Measurements from ENCODE around the gene PSMG2. TPM values are rescaled to one million over a fixed set of nuclear protein-coding genes. Genes with fewer than 3 reads are reported as not detected.

Gene PSMG2
- total and polyA plus RNA-seq, 9 of the 15 experiments (the other 6 are each of a cell fraction or from before 2014, with no cell fraction given), result 59.9 to 271 (median 111) TPM

GRCh38 chr18:12751503-12751884 lies 48.7 kb downstream of the PSMG2 start:
- POLR2A ChIA-PET, result interaction anchor here (1.3 kb wide), 1 partner anchor 15 kb away, joined by 5 read pairs; no protein-coding TSS in a partner anchor
- no peak overlapping the region for H3K27ac ChIP-seq (ENCODE audit: extremely low read depth, low read depth, low read length)
- no peaks in the 10 kb centered on the region for H3K36me3 ChIP-seq (ENCODE audit: control insufficient read depth, insufficient read depth, low read length)
- no peaks in the 10 kb centered on the region for H3K79me2 ChIP-seq (ENCODE audit: control insufficient read depth, insufficient read depth, low read length)
- H3K4me3 ChIP-seq, result no peak overlapping the region
- H2AFZ ChIP-seq (ENCODE audit: low read depth, low read length), result no peak overlapping the region
- no peaks in the 10 kb centered on the region for H4K20me1 ChIP-seq (replicated peaks; ENCODE audit: control insufficient read depth, insufficient read depth, low read length)
- 16% methylated on average over 5 of the region's 5 CpGs for WGBS (ENCODE audit: insufficient coverage, low coverage, missing lambda C conversion rate)
- H3K4me2 ChIP-seq (ENCODE audit: insufficient read depth, low read length), result no peak overlapping the region
- peaks cover under 1 to 11% of the 10 kb centered on the region in 2 experiments; a peak in 3 of 5 replicates for H3K4me1 ChIP-seq (replicated peaks in 1 of 2; ENCODE audit: control insufficient read depth in 2 of 2, insufficient read depth in 2 of 2, low read length in 2 of 2)
- in situ Hi-C loops (cut with MboI), result no loop called here
- no peak for FAIRE-seq
- no peak for DNase-seq (ENCODE audit: extremely low read depth in 1 of 4, low spot score in 3 of 4)
- no TSS peak for BruUV-seq (replicated peaks)
- CTCF ChIA-PET (ENCODE audit: low intra/inter-chr PET ratio), result no interaction called here
- H3K9me1 ChIP-seq (ENCODE audit: control insufficient read depth, insufficient read depth, low read length), result no peaks in the 10 kb centered on the region
- intact Hi-C loops (cut with micrococcal nuclease), result no loop called here
- H3K27me3 ChIP-seq (ENCODE audit: control insufficient read depth in 2 of 2, insufficient read depth in 2 of 2, low read length in 2 of 2), result no peaks in the 10 kb centered on the region
- TF ChIP-seq ZNF384 (IDR thresholded peaks at IDR 0.05; ENCODE audit: low read depth, low read length), result no peak
- no peak for TF ChIP-seq RHOXF2B (CRISPR knock-in tag; conservative IDR thresholded peaks at IDR 0.05)
- TF ChIP-seq PHB2 (IDR thresholded peaks at IDR 0.05; ENCODE audit: low read depth), result no peak
- TF ChIP-seq, protein P1, sequence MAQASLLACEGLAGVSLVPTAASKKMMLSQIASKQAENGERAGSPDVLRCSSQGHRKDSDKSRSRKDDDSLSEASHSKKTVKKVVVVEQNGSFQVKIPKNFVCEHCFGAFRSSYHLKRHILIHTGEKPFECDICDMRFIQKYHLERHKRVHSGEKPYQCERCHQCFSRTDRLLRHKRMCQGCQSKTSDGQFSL (CRISPR knock-in tag; IDR thresholded peaks at IDR 0.05), result no peak
- TF ChIP-seq, protein P1 (tag; IDR thresholded peaks at IDR 0.05), result no peak
- TF ChIP-seq, protein P2, sequence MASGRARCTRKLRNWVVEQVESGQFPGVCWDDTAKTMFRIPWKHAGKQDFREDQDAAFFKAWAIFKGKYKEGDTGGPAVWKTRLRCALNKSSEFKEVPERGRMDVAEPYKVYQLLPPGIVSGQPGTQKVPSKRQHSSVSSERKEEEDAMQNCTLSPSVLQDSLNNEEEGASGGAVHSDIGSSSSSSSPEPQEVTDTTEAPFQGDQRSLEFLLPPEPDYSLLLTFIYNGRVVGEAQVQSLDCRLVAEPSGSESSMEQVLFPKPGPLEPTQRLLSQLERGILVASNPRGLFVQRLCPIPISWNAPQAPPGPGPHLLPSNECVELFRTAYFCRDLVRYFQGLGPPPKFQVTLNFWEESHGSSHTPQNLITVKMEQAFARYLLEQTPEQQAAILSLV (tag; IDR thresholded peaks at IDR 0.05), result no peak
- TF ChIP-seq HNRNPL (IDR thresholded peaks at IDR 0.05; ENCODE audit: low read depth, low read length), result no peak
- TF ChIP-seq FOXM1 (IDR thresholded peaks at IDR 0.05; ENCODE audit: low read depth), result no peak
- no peak for TF ChIP-seq FOXM1 (CRISPR knock-in tag; IDR thresholded peaks at IDR 0.05; ENCODE audit: low read depth)
- no peak for TF ChIP-seq NCOA4 (IDR thresholded peaks at IDR 0.05; ENCODE audit: partially characterized antibody)
- TF ChIP-seq SNRNP70 (optimal IDR thresholded peaks at IDR 0.05; ENCODE audit: low read depth, low read length), result no peak
- no peak for TF ChIP-seq ZNF232 (CRISPR knock-in tag; IDR thresholded peaks at IDR 0.05)
- no peaks in the 10 kb centered on the region for H3K9me3 ChIP-seq (replicated peaks; ENCODE audit: control insufficient read depth, insufficient read depth, low read depth, low read length)
- H3K9ac ChIP-seq (ENCODE audit: insufficient read depth in 1 of 2, low read depth in 2 of 2, low read length in 2 of 2), result no peak overlapping the region
- ATAC-seq, result peak; percentile 44; the same call in 2 of the 3 replicates

Data from K562 (cell line).